Measurements from ENCODE around the gene HSD17B2. TPM values are rescaled to one million over a fixed set of nuclear protein-coding genes. Genes with fewer than 3 reads are reported as not detected.

Gene HSD17B2
- polyA plus RNA-seq, 1 of the 3 experiments (the other 2 are of a cell fraction): not detected

- H3K4me1 ChIP-seq (ENCODE audit: control insufficient read depth in 1 of 2, insufficient read depth in 2 of 2, low read depth in 1 of 2, low read length in 1 of 2): no peaks in the 10 kb centered on the region
- no peaks in the 10 kb centered on the region for H3F3A ChIP-seq (replicated peaks; ENCODE audit: insufficient read depth)
- H3K36me3 ChIP-seq (replicated peaks in 1 of 2; ENCODE audit: control insufficient read depth in 1 of 2, insufficient read depth in 2 of 2, low read length in 1 of 2): no peaks in the 10 kb centered on the region
- POLR2A ChIA-PET: no interaction called here
- H3K4me2 ChIP-seq: no peak overlapping the region
- TF ChIP-seq YY1 (IDR thresholded peaks at IDR 0.05; ENCODE audit: low read depth) (no peak), EP300 (IDR thresholded peaks at IDR 0.05; ENCODE audit: borderline replicate concordance in 1 of 2, low read depth in 1 of 2, low read length in 1 of 2) (no peak), POLR2AphosphoS5 (IDR thresholded peaks at IDR 0.05; ENCODE audit: low read depth, low read length) (no peak), MEF2A (IDR thresholded peaks at IDR 0.05; ENCODE audit: borderline replicate concordance, low read depth) (no peak), PBX3 (IDR thresholded peaks at IDR 0.05) (no peak), SIN3A (IDR thresholded peaks at IDR 0.05; ENCODE audit: borderline replicate concordance, low read depth, low read length) (no peak), USF2 (IDR thresholded peaks at IDR 0.05; ENCODE audit: borderline replicate concordance, low read depth, low read length) (no peak), ELF1 (IDR thresholded peaks at IDR 0.05) (no peak), TCF12 (IDR thresholded peaks at IDR 0.05) (no peak), NFIC (IDR thresholded peaks at IDR 0.05; ENCODE audit: borderline replicate concordance) (no peak), REST (IDR thresholded peaks at IDR 0.05; ENCODE audit: low read depth, low read length) (no peak), TEAD4 (IDR thresholded peaks at IDR 0.05; ENCODE audit: borderline replicate concordance, insufficient read depth) (no peak), ZBTB33 (IDR thresholded peaks at IDR 0.05; ENCODE audit: borderline replicate concordance, low read depth) (no peak), GATA2 (CRISPR knock-in tag; IDR thresholded peaks at IDR 0.05) (no peak)
- no peak overlapping the region for H3K4me3 ChIP-seq (ENCODE audit: low read depth in 2 of 2, low read length in 1 of 2)
- H3K9me2 ChIP-seq: no peaks in the 10 kb centered on the region
- H3K79me2 ChIP-seq (ENCODE audit: insufficient read depth): no peaks in the 10 kb centered on the region; the same call in 1 of the 2 replicates
- H3K27me3 ChIP-seq (ENCODE audit: insufficient read depth): no peaks in the 10 kb centered on the region; the same call in 1 of the 2 replicates
- H3K9ac ChIP-seq: no peak overlapping the region
- H2AFZ ChIP-seq (ENCODE audit: low read depth): no peak overlapping the region
- no peak for DNase-seq
- WGBS (ENCODE audit: low lambda C conversion rate): 0% methylated on average over 1 of the region's 1 CpG
- no peaks in the 10 kb centered on the region for H4K20me1 ChIP-seq (ENCODE audit: insufficient read depth)
- H3K27ac ChIP-seq (ENCODE audit: low read depth in 2 of 2, low read length in 1 of 2): no peak overlapping the region
- no peaks in the 10 kb centered on the region for H3K9me3 ChIP-seq
- CTCF ChIA-PET: no interaction called here
Measured at GRCh38 chr16:82116535-82116934, 81.5 kb downstream of the HSD17B2 start.

Data from SK-N-SH (cell line).